ENCODE results near the gene RGMA. TPM values are rescaled to one million over a fixed set of nuclear protein-coding genes. Genes with fewer than 3 reads are reported as not detected.

RGMA gene
- total and polyA plus RNA-seq, 7 donors, result 1.4 to 58.6 (median 21.8) TPM

- peaks cover 0 to 77% (median 54%) of the 10 kb centered on the region in 4 donors for H3K4me1 ChIP-seq
Observed at GRCh38 chr15:93074599-93074998, 14.4 kb downstream of the RGMA start.

DNA sequence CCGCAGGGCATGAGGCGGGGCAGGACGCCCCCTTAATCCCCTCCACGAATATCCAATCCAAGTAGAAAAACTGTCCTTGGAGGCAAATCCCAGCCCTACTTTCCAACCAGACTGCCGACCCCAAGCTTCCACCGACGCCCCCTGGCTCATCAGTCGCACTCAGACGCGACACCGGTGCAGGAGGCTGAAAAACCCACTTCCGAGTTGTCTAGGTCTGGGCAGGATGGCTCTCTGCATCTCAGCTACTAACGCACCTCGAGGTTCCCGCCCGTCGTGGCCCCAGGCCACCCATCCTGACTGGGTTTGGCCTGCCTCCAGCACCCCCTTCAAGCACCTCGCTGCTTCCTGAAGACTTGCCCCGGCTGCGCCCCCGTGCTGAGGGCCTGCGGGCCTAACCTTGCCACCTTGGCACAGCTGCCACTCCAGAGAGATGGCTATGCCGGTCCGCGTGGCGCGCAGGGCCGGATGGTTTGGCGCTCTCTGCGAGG, 15.5 kb downstream of the RGMA start:
- peak; percentile 83 for DNase-seq
- Histone ChIP-seq H3K27me3 (no peaks in the 10 kb centered on the region), H3K36me3 (no peaks in the 10 kb centered on the region), H3K27ac (peak overlapping the region; percentile 96 to 98 (median 97)), H3K9me3 (no peaks in the 10 kb centered on the region), H3K4me1 (peaks cover 0 to 77% (median 54%) of the 10 kb centered on the region in 4 donors), H3K4me3 (peak overlapping the region; percentile 19 to 92 (median 85))
- WGBS, 2 donors, result 33 to 46% methylated on average over 30 of the region's 30 CpGs
- intact Hi-C loops (cut with DNase I), result loop anchor here (2.0 to 5.0 kb wide), 4 partner anchors 45 to 949 kb away; partner anchors contain the start of gene CHD2
- no peak for TF ChIP-seq POLR2AphosphoS5 (IDR thresholded peaks at IDR 0.05)
- no peak for TF ChIP-seq CTCF (IDR thresholded peaks at IDR 0.05)

More at GRCh38 chr15:93074599-93074998, 14.4 kb downstream of the RGMA start:
- TF ChIP-seq EP300 (IDR thresholded peaks at IDR 0.05) (no peak), CTCF (IDR thresholded peaks at IDR 0.05) (no peak), POLR2A (IDR thresholded peaks at IDR 0.05) (no peak), POLR2AphosphoS5 (IDR thresholded peaks at IDR 0.05) (no peak)
- Histone ChIP-seq H3K27ac (peak overlapping the region; percentile 96 to 98 (median 97)), H3K36me3 (no peaks in the 10 kb centered on the region), H3K9me3 (no peaks in the 10 kb centered on the region), H3K27me3 (no peaks in the 10 kb centered on the region), H3K4me3 (no peak overlapping the region)
- no peak for DNase-seq
- WGBS, 2 donors, result 76 to 88% methylated on average over 13 of the region's 13 CpGs
- intact Hi-C loops (cut with DNase I), result loop anchor here (5.0 kb wide), 3 partner anchors 172 to 948 kb away; partner anchors contain the start of gene CHD2

GRCh38 chr15:93072411-93073394, 16.3 kb downstream of the RGMA start:
- peak; percentile 94 for DNase-seq
- Histone ChIP-seq H3K9me3 (no peaks in the 10 kb centered on the region), H3K4me3 (peak overlapping the region; percentile 85 to 99 (median 88)), H3K27ac (peak overlapping the region; percentile 96 to 98 (median 97)), H3K4me1 (peaks cover 0 to 77% (median 59%) of the 10 kb centered on the region in 4 donors), H3K27me3 (no peaks in the 10 kb centered on the region), H3K36me3 (no peaks in the 10 kb centered on the region)
- no peak for TF ChIP-seq CTCF (IDR thresholded peaks at IDR 0.05)
- TF ChIP-seq POLR2AphosphoS5 (IDR thresholded peaks at IDR 0.05), result peak; percentile 79 to 97 (median 86)
- TF ChIP-seq POLR2A (IDR thresholded peaks at IDR 0.05), result peak; percentile 33 to 41
- no peak for TF ChIP-seq EP300 (IDR thresholded peaks at IDR 0.05)
- WGBS, 2 donors, result 1% methylated on average over 96 of the region's 96 CpGs
- intact Hi-C loops (cut with DNase I), result loop anchor here (2.0 to 5.0 kb wide), 4 partner anchors 44 to 950 kb away; partner anchors contain the start of gene CHD2

DNA sequence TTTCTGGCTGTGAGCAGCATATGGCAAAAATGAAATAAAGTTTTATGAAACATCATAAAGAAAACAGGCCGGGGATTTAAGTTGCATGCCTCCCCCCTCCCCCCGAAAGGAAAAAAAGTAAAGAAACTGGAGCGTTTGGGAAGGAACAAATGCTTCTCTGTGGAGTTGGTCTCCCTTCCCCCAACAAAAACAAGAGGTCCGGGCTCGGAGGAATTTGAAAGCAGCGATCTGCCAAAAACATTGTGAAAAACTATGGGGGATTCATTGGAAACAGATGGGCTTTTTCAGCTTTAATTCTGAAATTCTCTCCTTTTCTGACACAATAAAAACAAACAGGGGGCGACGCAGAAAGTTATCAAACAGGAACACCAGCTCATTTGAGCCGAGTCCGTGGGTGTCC, 17.0 kb downstream of the RGMA start:
- TF ChIP-seq EP300 (IDR thresholded peaks at IDR 0.05) (no peak), CTCF (IDR thresholded peaks at IDR 0.05) (no peak), POLR2A (IDR thresholded peaks at IDR 0.05) (no peak), POLR2AphosphoS5 (IDR thresholded peaks at IDR 0.05) (no peak)
- H3K9me3 ChIP-seq, result no peaks in the 10 kb centered on the region
- peak overlapping the region; percentile 96 to 98 (median 97) for H3K27ac ChIP-seq
- no peak for DNase-seq
- no peaks in the 10 kb centered on the region for H3K27me3 ChIP-seq
- H3K4me1 ChIP-seq, result peaks cover 0 to 77% (median 59%) of the 10 kb centered on the region in 4 donors
- 1 to 2% methylated on average over 10 of the region's 10 CpGs for WGBS, 2 donors
- peak overlapping the region; percentile 85 to 99 (median 88) for H3K4me3 ChIP-seq
- intact Hi-C loops (cut with DNase I), result loop anchor here (2.0 to 5.0 kb wide), 4 partner anchors 43 to 950 kb away; partner anchors contain the start of gene CHD2
- H3K36me3 ChIP-seq, result no peaks in the 10 kb centered on the region
